Endothelial cell of umbilical vein (primary cell): ENCODE results near the gene CEP95. TPM values are rescaled to one million over a fixed set of nuclear protein-coding genes. Genes with fewer than 3 reads are reported as not detected.
A peak's percentile ranks its signal among the peaks of the same experiment; 100 is the strongest.

Experiments used
- BruUV-seq: library from RNA; stranded (reverse); fragments of 400-500 nt; replicated peaks from 2 replicates; lab custom pipeline; 2021; lab: Mats Ljungman, UMichigan
- CTCF ChIA-PET: fragments of 300-600, 350-600 bp; sonication (Branson Sonifier 250); formaldehyde crosslinking; loops from one replicate; lab custom pipeline; 2021; ENCODE audit warnings: antibody characterized with exemption, inconsistent platforms; lab: Charles Lee
- POLR2A ChIA-PET: fragments of 300-600, 350-600 bp; sonication (Branson Sonifier 250); formaldehyde crosslinking; loops from one replicate; lab custom pipeline; 2021; ENCODE audit warnings: antibody characterized with exemption, inconsistent platforms; lab: Charles Lee
- DNase-seq: peaks from one replicate; pipeline ENCODE4 v3.0.0-alpha.2; 2011; ENCODE audit warnings: low read depth, low spot score
- FAIRE-seq: peaks from 2 replicates; lab custom pipeline; 2011; peaks lifted over from hg19 to GRCh38; lab: Jason Lieb, UNC
- H2AFZ ChIP-seq: 2 replicates; pipeline ENCODE4 v1.6.0; 2012; ENCODE audit warnings: low read depth, low read length, control low read depth, inconsistent platforms
- H3K27ac ChIP-seq: 2 replicates; pipeline ENCODE4 v1.5.1; 2011; ENCODE audit warnings: low read depth, mild to moderate bottlenecking, control low read depth, low read length, moderate library complexity; ENCODE audit not compliant: insufficient read depth
- H3K27me3 ChIP-seq, 2 experiments: 2 replicates each; pipeline versions ENCODE4 v1.6.0 to v1.6.1; 2011; ENCODE audit warnings: low read length in 2 of 2, mixed read lengths in 1 of 2; ENCODE audit not compliant: control insufficient read depth in 2 of 2, insufficient read depth in 2 of 2
- H3K36me3 ChIP-seq, 2 experiments: 2 replicates in 1 of 2; 3 replicates in 1 of 2; pipeline ENCODE4 v1.5.1; 2011; ENCODE audit warnings: low read length in 2 of 2, mild to moderate bottlenecking in 1 of 2, moderate library complexity in 1 of 2; ENCODE audit not compliant: control insufficient read depth in 2 of 2, insufficient read depth in 2 of 2; ENCODE audit errors: extremely low read depth in 1 of 2
- H3K4me1 ChIP-seq: 3 replicates; pipeline ENCODE4 v1.5.1; 2011; ENCODE audit warnings: mild to moderate bottlenecking, low read length; ENCODE audit not compliant: control insufficient read depth, insufficient read depth; ENCODE audit errors: extremely low read depth
- H3K4me2 ChIP-seq: 2 replicates; pipeline ENCODE4 v1.6.1; 2011; ENCODE audit warnings: low read length, control low read depth, mixed read lengths; ENCODE audit not compliant: insufficient read depth
- H3K4me3 ChIP-seq, 3 experiments: fragments of 200-600 bp in 1 of 3; sonication (generic), shearing (Covaris generic) in 1 of 3; replicated peaks in 1 of 3; 2 replicates each; pipeline ENCODE4 v1.5.1; 2011 to 2016; ENCODE audit warnings: control low read depth in 3 of 3, low read length in 3 of 3, mild to moderate bottlenecking in 2 of 3, inconsistent platforms in 1 of 3, low read depth in 1 of 3, moderate library complexity in 1 of 3; ENCODE audit not compliant: insufficient read depth in 1 of 3
- H3K79me2 ChIP-seq: 2 replicates; pipeline ENCODE4 v1.6.0; 2012; ENCODE audit warnings: low read length, inconsistent platforms; ENCODE audit not compliant: control insufficient read depth, insufficient read depth
- H3K9ac ChIP-seq: replicated peaks from 2 replicates; pipeline ENCODE3; 2011; ENCODE audit warnings: low read length, control low read depth; ENCODE audit not compliant: insufficient read depth; ENCODE audit errors: extremely low read depth
- H3K9me1 ChIP-seq: replicated peaks from 3 replicates; pipeline ENCODE4 v1.6.0; 2011; ENCODE audit warnings: mild to moderate bottlenecking, low read length; ENCODE audit not compliant: control insufficient read depth, insufficient read depth; ENCODE audit errors: extremely low read depth
- H3K9me3 ChIP-seq: replicated peaks from 2 replicates; pipeline ENCODE4 v1.5.1; 2012; ENCODE audit warnings: low read length, inconsistent platforms; ENCODE audit not compliant: control insufficient read depth, insufficient read depth
- H4K20me1 ChIP-seq: replicated peaks from 2 replicates; pipeline ENCODE3; 2011; ENCODE audit warnings: mild to moderate bottlenecking, low read length; ENCODE audit not compliant: control insufficient read depth, insufficient read depth; ENCODE audit errors: extremely low read depth
- EZH2 ChIP-seq: IDR thresholded peaks from 2 replicates; pipeline ENCODE4 v1.6.1; 2012; ENCODE audit warnings: borderline replicate concordance, low read depth, mild to moderate bottlenecking, moderate library complexity, low read length, inconsistent platforms; ENCODE audit not compliant: severe bottlenecking
- FOS ChIP-seq: IDR thresholded peaks from 2 replicates; pipeline ENCODE4 v1.6.1; 2011; ENCODE audit warnings: mild to moderate bottlenecking, low read length, moderate library complexity, borderline replicate concordance; ENCODE audit not compliant: insufficient read depth
- GATA2 ChIP-seq: IDR thresholded peaks from 2 replicates; pipeline ENCODE4 v1.7.0; 2011; ENCODE audit warnings: low read depth, mild to moderate bottlenecking, moderate library complexity, mixed read lengths, low read length; ENCODE audit not compliant: insufficient read length, insufficient read depth
- JUN ChIP-seq: IDR thresholded peaks from 2 replicates; pipeline ENCODE4 v1.6.1; 2011; ENCODE audit warnings: borderline replicate concordance, low read depth; ENCODE audit not compliant: insufficient read length, insufficient read depth
- MYC ChIP-seq: IDR thresholded peaks from one replicate; pipeline ENCODE4 v1.6.1; 2011; ENCODE audit warnings: mild to moderate bottlenecking, low read depth, low read length
- POLR2A ChIP-seq: IDR thresholded peaks from 2 replicates; pipeline ENCODE4 v1.6.1; 2012; ENCODE audit warnings: low read depth, mild to moderate bottlenecking, control low read depth, low read length
- POLR2AphosphoS5 ChIP-seq: IDR thresholded peaks from 2 replicates; pipeline ENCODE4 v1.6.1; 2012; ENCODE audit warnings: low read depth, mild to moderate bottlenecking, control low read depth, low read length, moderate library complexity; ENCODE audit not compliant: insufficient read depth
- dilution Hi-C: fragments of 300-500 bp; cut with MboI; formaldehyde crosslinking; loops from one replicate; pipeline ENCODE4 v1.15.0; 2019; ENCODE audit warnings: low sequenced_read_pairs; ENCODE audit not compliant: extremely low pct_ligation_motif_present
- intact Hi-C: fragments of 100-400 bp; cut with micrococcal nuclease; formaldehyde crosslinking; loops from one replicate; pipeline ENCODE4 v1.10.0; 2022
- polyA plus RNA-seq, 4 experiments: library from polyadenylated mRNA; depleted of rRNA in 3 of 4; stranded (reverse) in 3 of 4; unstranded in 1 of 4; fragments of >200 nt; gene quantifications; 2 replicates each; pipeline versions ENCODE4 v1.2.1 to v1.2.3, GENCODE V29; 2011 to 2012; ENCODE audit warnings: missing spikeins in 1 of 4
- total RNA-seq: library from RNA; stranded (reverse); gene quantifications from 2 replicates; pipeline ENCODE4 v1.2.3, GENCODE V29; 2021
- TF ChIP-seq, protein P1 (sequence below): IDR thresholded peaks from 2 replicates; pipeline ENCODE4 v1.6.1; 2011; ENCODE audit not compliant: insufficient read depth, insufficient read length
- TF ChIP-seq, protein P2 (sequence below), 2 donors: IDR thresholded peaks; 1 replicate in 1 of 2; 2 replicates in 1 of 2; pipeline ENCODE4 v1.5.1; 2011; ENCODE audit warnings: low read length in 2 of 2, mild to moderate bottlenecking in 2 of 2, moderate library complexity in 2 of 2, control low read depth in 1 of 2, inconsistent platforms in 1 of 2, low read depth in 1 of 2; ENCODE audit not compliant: insufficient read depth in 1 of 2; ENCODE audit errors: extremely low read depth in 1 of 2

CEP95 gene
- total and polyA plus RNA-seq, 2 donors (not counting 3 experiments of a cell fraction or from before 2014, with no cell fraction given): 14.1 to 35.5 TPM

DNA sequence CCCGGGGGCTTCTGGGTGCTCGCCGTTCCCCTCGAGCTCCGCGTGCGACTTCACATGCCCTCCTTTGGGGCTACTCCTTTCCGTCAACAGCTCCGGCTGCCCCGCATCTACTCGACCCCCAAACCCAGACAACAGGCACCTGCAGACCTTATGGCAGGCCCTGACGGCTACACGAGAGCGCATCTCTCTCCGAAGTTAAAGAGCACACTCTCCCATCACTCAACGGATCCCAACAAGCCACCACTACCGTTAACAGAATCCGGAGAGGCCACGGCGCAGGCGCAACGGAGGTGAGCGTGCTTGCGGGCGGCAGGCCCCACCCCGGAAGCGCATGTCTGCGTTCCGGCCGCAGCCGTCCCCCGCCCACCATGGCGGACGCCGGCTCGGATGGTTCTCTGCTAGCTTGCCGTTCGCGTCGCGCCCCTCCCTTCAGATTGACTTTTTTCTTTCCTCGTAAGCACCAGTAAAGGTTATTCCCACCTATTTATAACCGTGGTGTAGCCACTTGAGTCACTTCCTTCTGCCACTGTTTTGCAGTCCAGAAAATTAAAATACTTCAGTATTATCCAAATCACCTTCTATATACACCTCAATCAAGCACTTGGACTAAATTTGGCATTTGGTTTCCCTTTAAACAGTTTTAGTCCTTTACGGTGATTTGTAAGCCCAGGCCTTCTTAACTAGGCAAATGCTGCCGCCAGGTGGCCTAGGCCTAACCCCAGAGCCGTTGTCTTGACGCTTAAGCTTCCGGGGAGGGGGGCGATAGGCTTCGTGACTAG is 9.8 kb upstream of the CEP95 start, which contains the start of gene POLG2:
Gene POLG2, minus strand, starts transcription at position 269 of the 779 bp plus-strand sequence. Its CDS starts 86 bp downstream, at position 183.
- peak within 1 kb of the TSS; percentile 58 for H2AFZ ChIP-seq
- peaks cover 18% of the 10 kb centered on the region for H4K20me1 ChIP-seq
- no peaks in the 10 kb centered on the region for H3K9me1 ChIP-seq
- peak; percentile 100 for TF ChIP-seq POLR2AphosphoS5
- TF ChIP-seq MYC: peak; percentile 77
- TF ChIP-seq, protein P1, sequence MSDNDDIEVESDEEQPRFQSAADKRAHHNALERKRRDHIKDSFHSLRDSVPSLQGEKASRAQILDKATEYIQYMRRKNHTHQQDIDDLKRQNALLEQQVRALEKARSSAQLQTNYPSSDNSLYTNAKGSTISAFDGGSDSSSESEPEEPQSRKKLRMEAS: peak; percentile 28
- TF ChIP-seq FOS: no peak
- TF ChIP-seq EZH2: no peak
- TF ChIP-seq POLR2A: peak; percentile 97
- no peak for TF ChIP-seq GATA2
- TF ChIP-seq, protein P2, sequence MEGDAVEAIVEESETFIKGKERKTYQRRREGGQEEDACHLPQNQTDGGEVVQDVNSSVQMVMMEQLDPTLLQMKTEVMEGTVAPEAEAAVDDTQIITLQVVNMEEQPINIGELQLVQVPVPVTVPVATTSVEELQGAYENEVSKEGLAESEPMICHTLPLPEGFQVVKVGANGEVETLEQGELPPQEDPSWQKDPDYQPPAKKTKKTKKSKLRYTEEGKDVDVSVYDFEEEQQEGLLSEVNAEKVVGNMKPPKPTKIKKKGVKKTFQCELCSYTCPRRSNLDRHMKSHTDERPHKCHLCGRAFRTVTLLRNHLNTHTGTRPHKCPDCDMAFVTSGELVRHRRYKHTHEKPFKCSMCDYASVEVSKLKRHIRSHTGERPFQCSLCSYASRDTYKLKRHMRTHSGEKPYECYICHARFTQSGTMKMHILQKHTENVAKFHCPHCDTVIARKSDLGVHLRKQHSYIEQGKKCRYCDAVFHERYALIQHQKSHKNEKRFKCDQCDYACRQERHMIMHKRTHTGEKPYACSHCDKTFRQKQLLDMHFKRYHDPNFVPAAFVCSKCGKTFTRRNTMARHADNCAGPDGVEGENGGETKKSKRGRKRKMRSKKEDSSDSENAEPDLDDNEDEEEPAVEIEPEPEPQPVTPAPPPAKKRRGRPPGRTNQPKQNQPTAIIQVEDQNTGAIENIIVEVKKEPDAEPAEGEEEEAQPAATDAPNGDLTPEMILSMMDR (IDR thresholded peaks at IDR 0.05; ENCODE audit: extremely low read depth in 1 of 2, insufficient read depth in 1 of 2, low read depth in 1 of 2, low read length in 2 of 2): peak; percentile 36 to 44
- TF ChIP-seq JUN: no peak
- H3K27me3 ChIP-seq: no peaks in the 10 kb centered on the region
- H3K27ac ChIP-seq: peak within 1 kb of the TSS; percentile 73
- H3K4me2 ChIP-seq: peak within 1 kb of the TSS; percentile 84
- intact Hi-C loops (loop anchor here (1.0 to 5.0 kb wide), 2 partner anchors 8 to 170 kb away; no protein-coding TSS in a partner anchor), dilution Hi-C loops (no loop called here)
- no peaks in the 10 kb centered on the region for H3K9me3 ChIP-seq
- H3K9ac ChIP-seq: peak within 1 kb of the TSS; percentile 54
- peaks cover 30 to 46% of the 10 kb centered on the region in 2 experiments for H3K36me3 ChIP-seq
- CTCF ChIA-PET: interaction anchor here (1.0 to 4.5 kb wide), 3 partner anchors 8 to 77 kb away, joined by 4 to 39 read pairs (median 4); partner anchors contain the start of genes CEP95 and DDX5
- H3K79me2 ChIP-seq: peaks cover 45% of the 10 kb centered on the region
- POLR2A ChIA-PET: interaction anchor here (1.1 to 2.1 kb wide), 3 partner anchors 9 to 76 kb away, joined by 3 to 37 read pairs (median 8); partner anchors contain the start of genes CEP95 and DDX5
- TSS peak; percentile 89 for BruUV-seq
- FAIRE-seq (peak; percentile 86), DNase-seq (peak; percentile 95)
- H3K4me1 ChIP-seq: peaks cover 54% of the 10 kb centered on the region
- H3K4me3 ChIP-seq: peak within 1 kb of the TSS; percentile 33 to 75 (median 66)
